Trophoblast cell (in vitro differentiated cells and primary cell): ENCODE data around the gene DIAPH3.
A peak's percentile ranks its signal among the peaks of the same experiment; 100 is the strongest.

ENCODE experiments used
- DNase-seq, 2 donors: peaks; one replicate each; pipeline ENCODE4 v3.0.0-alpha.2; 2016
- H2AFZ ChIP-seq: 2 replicates; pipeline ENCODE4 v1.6.1; 2013; ENCODE audit warnings: low read length, moderate library complexity, mild to moderate bottlenecking; ENCODE audit not compliant: insufficient read depth, poor library complexity
- H2AK5ac ChIP-seq: 2 replicates; pipeline ENCODE4 v1.6.1; 2013; ENCODE audit warnings: mild to moderate bottlenecking, low read length
- H2BK120ac ChIP-seq: 2 replicates; pipeline ENCODE4 v1.6.1; 2013; ENCODE audit warnings: low read length, mild to moderate bottlenecking, moderate library complexity; ENCODE audit not compliant: insufficient read depth, poor library complexity
- H2BK12ac ChIP-seq: 2 replicates; pipeline ENCODE4 v1.6.1; 2013; ENCODE audit warnings: mild to moderate bottlenecking, low read length, moderate library complexity
- H2BK5ac ChIP-seq: 2 replicates; pipeline ENCODE4 v1.6.1; 2013; ENCODE audit warnings: low read length, low read depth, moderate library complexity, mild to moderate bottlenecking; ENCODE audit not compliant: poor library complexity
- H3K14ac ChIP-seq: 2 replicates; pipeline ENCODE4 v1.6.1; 2013; ENCODE audit warnings: mild to moderate bottlenecking, low read length
- H3K18ac ChIP-seq: 2 replicates; pipeline ENCODE4 v1.6.1; 2013; ENCODE audit warnings: mild to moderate bottlenecking, low read length
- H3K23ac ChIP-seq: 2 replicates; pipeline ENCODE4 v1.6.1; 2013; ENCODE audit warnings: low read length
- H3K27ac ChIP-seq: 2 replicates; pipeline ENCODE4 v1.5.1; 2013; ENCODE audit warnings: low read depth, mild to moderate bottlenecking, inconsistent platforms, low read length, moderate library complexity
- H3K27me3 ChIP-seq: 2 replicates; pipeline ENCODE4 v1.6.1; 2013; ENCODE audit warnings: inconsistent platforms, mild to moderate bottlenecking, low read length, moderate library complexity; ENCODE audit not compliant: insufficient read depth
- H3K36me3 ChIP-seq, 2 experiments: 1 replicate in 1 of 2; 2 replicates in 1 of 2; pipeline ENCODE4 v1.6.1; 2013; ENCODE audit warnings: low read length in 2 of 2, mild to moderate bottlenecking in 2 of 2, moderate library complexity in 1 of 2; ENCODE audit not compliant: insufficient read depth in 2 of 2, control insufficient read depth in 1 of 2
- H3K4ac ChIP-seq: 2 replicates; pipeline ENCODE4 v1.6.1; 2013; ENCODE audit warnings: low read depth, mild to moderate bottlenecking, low read length, moderate library complexity
- H3K4me1 ChIP-seq, 2 experiments: 1 replicate in 1 of 2; 2 replicates in 1 of 2; pipeline ENCODE4 v1.6.1; 2013; ENCODE audit warnings: low read length in 2 of 2, mild to moderate bottlenecking in 2 of 2, moderate library complexity in 1 of 2; ENCODE audit not compliant: insufficient read depth in 2 of 2, control insufficient read depth in 1 of 2
- H3K4me2 ChIP-seq: 2 replicates; pipeline ENCODE4 v1.6.1; 2013; ENCODE audit warnings: inconsistent platforms, mild to moderate bottlenecking, low read length, moderate library complexity
- H3K4me3 ChIP-seq: 2 replicates; pipeline ENCODE4 v1.5.1; 2013; ENCODE audit warnings: mild to moderate bottlenecking, low read depth, low read length, inconsistent platforms
- H3K79me1 ChIP-seq: one replicate; pipeline ENCODE4 v1.6.1; 2013; ENCODE audit warnings: low read length
- H3K79me2 ChIP-seq: 2 replicates; pipeline ENCODE4 v1.6.1; 2013; ENCODE audit warnings: low read length, mild to moderate bottlenecking; ENCODE audit not compliant: control insufficient read depth, insufficient read depth, poor library complexity
- H3K9ac ChIP-seq: 2 replicates; pipeline ENCODE4 v1.6.1; 2013; ENCODE audit warnings: mild to moderate bottlenecking, low read length
- H3K9me3 ChIP-seq: 2 replicates; pipeline ENCODE4 v1.6.1; 2013; ENCODE audit warnings: low read depth, mild to moderate bottlenecking, control low read depth, inconsistent platforms, low read length; ENCODE audit not compliant: insufficient read depth
- H4K12ac ChIP-seq: 2 replicates; pipeline ENCODE4 v1.6.1; 2013; ENCODE audit warnings: low read depth, mild to moderate bottlenecking, low read length, moderate library complexity
- H4K8ac ChIP-seq: 2 replicates; pipeline ENCODE4 v1.6.1; 2013; ENCODE audit warnings: low read depth, mild to moderate bottlenecking, low read length, moderate library complexity
- H4K91ac ChIP-seq: one replicate; pipeline ENCODE4 v1.6.1; 2013; ENCODE audit warnings: low read depth, mild to moderate bottlenecking, low read length, moderate library complexity
- WGBS: extraction: QIAGEN DNeasy Blood & Tissue Kit; methylation state at CpG from one replicate; pipeline ENCODE4 v1.1.7; 2013; ENCODE audit warnings: missing lambda C conversion rate; ENCODE audit not compliant: insufficient read length, insufficient coverage; ENCODE audit errors: extremely low coverage; 5-methylcytosine and 5-hydroxymethylcytosine counted together

The DIAPH3 gene

DNA sequence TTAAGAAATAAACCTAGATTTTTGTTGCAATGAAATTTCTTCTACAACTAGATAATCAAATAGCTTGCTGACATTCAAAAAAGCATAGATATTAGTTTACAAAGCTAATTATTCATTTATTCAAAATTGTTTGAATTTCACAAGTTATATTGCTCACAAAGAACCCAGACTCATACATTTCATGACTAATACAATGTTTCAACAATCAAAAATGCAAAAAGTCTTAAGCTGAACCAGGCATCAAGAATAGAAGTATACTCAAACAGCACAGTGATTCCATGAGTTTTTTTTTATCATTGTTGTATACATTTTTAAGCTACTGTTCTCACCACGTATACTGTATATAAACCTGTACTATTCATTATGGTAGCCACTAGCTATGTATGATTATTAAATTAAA, 51.0 kb downstream of the DIAPH3 start:
- Histone ChIP-seq H2AK5ac (no peak overlapping the region), H3K79me1 (no peaks in the 10 kb centered on the region), H3K79me2 (no peaks in the 10 kb centered on the region), H3K27ac (no peak overlapping the region), H3K23ac (no peak overlapping the region), H3K9me3 (no peaks in the 10 kb centered on the region), H4K12ac (no peak overlapping the region), H3K27me3 (no peaks in the 10 kb centered on the region), H2BK120ac (no peak overlapping the region), H3K18ac (no peak overlapping the region), H3K4me3 (no peak overlapping the region), H3K14ac (no peak overlapping the region), H2BK12ac (no peak overlapping the region), H4K91ac (no peak overlapping the region), H3K9ac (no peak overlapping the region), H3K36me3 (peaks cover 3 to 5% of the 10 kb centered on the region in 2 experiments), H3K4ac (no peak overlapping the region), H2AFZ (no peak overlapping the region), H2BK5ac (no peak overlapping the region), H4K8ac (no peak overlapping the region), H3K4me1 (no peaks in the 10 kb centered on the region), H3K4me2 (no peak overlapping the region)
- WGBS = no CpG with 5 or more reads among the region's 1 CpG
- DNase-seq = peak in 1 of 2 donors; percentile 2

- Histone ChIP-seq H3K4ac (no peak overlapping the region), H3K4me2 (no peak overlapping the region), H3K9ac (no peak overlapping the region), H3K79me2 (no peaks in the 10 kb centered on the region), H3K9me3 (no peaks in the 10 kb centered on the region), H2AFZ (no peak overlapping the region), H3K4me1 (no peaks in the 10 kb centered on the region), H3K27ac (no peak overlapping the region), H3K18ac (no peak overlapping the region), H3K79me1 (no peaks in the 10 kb centered on the region), H2BK5ac (no peak overlapping the region), H2BK120ac (no peak overlapping the region), H4K91ac (no peak overlapping the region), H2BK12ac (no peak overlapping the region), H3K4me3 (no peak overlapping the region), H2AK5ac (no peak overlapping the region), H3K14ac (no peak overlapping the region), H4K8ac (no peak overlapping the region), H3K27me3 (no peaks in the 10 kb centered on the region), H4K12ac (no peak overlapping the region), H3K23ac (no peak overlapping the region), H3K36me3 (peaks cover 3 to 5% of the 10 kb centered on the region in 2 experiments)
- WGBS = no CpG with 5 or more reads among the region's 3 CpGs
- peak in 1 of 2 donors; percentile 79 for DNase-seq
These were observed 52.0 kb downstream of the DIAPH3 start for GRCh38 chr13:60111691-60112090.

DNA sequence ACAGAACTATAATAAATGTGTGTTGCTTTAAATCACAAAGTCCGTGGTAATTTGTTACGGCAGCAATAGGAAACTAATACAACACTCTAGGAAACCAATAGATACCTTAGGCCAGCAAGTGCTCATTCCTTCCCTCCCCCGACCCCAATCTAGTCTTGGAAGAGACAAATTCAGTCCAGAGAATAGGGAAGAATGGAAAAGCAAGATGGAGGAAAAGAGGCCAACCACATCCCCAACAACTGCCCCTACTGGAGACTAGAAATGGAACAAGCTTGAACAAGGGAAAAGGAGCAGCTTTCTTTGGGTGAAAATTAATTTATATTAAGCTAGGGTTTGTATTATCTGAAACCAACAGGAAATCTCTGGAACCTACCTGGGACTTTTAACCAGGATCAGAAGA, 54.4 kb downstream of the DIAPH3 start:
- no peak overlapping the region for H2BK5ac ChIP-seq
- no CpG with 5 or more reads among the region's 3 CpGs for WGBS
- no peak overlapping the region for H3K4me2 ChIP-seq
- no peak overlapping the region for H4K8ac ChIP-seq
- H3K4me1 ChIP-seq = no peaks in the 10 kb centered on the region
- H3K18ac ChIP-seq = no peak overlapping the region
- no peak overlapping the region for H2AK5ac ChIP-seq
- no peak overlapping the region for H2BK120ac ChIP-seq
- no peak overlapping the region for H3K9ac ChIP-seq
- no peak overlapping the region for H3K14ac ChIP-seq
- H3K9me3 ChIP-seq = no peaks in the 10 kb centered on the region
- DNase-seq = no peak
- no peak overlapping the region for H2BK12ac ChIP-seq
- peaks cover 3 to 5% of the 10 kb centered on the region in 2 experiments for H3K36me3 ChIP-seq
- no peak overlapping the region for H3K4me3 ChIP-seq
- H3K27ac ChIP-seq = no peak overlapping the region
- no peak overlapping the region for H2AFZ ChIP-seq
- no peak overlapping the region for H3K4ac ChIP-seq
- H4K91ac ChIP-seq = no peak overlapping the region
- H3K23ac ChIP-seq = no peak overlapping the region
- H3K79me2 ChIP-seq = no peaks in the 10 kb centered on the region
- no peak overlapping the region for H4K12ac ChIP-seq
- no peaks in the 10 kb centered on the region for H3K79me1 ChIP-seq
- H3K27me3 ChIP-seq = no peaks in the 10 kb centered on the region

GRCh38 chr13:60108589-60108988, 55.1 kb downstream of the DIAPH3 start:
- no peaks in the 10 kb centered on the region for H3K9me3 ChIP-seq
- H3K18ac ChIP-seq = no peak overlapping the region
- H2AK5ac ChIP-seq = no peak overlapping the region
- no peak overlapping the region for H3K23ac ChIP-seq
- H4K8ac ChIP-seq = no peak overlapping the region
- H3K4me2 ChIP-seq = no peak overlapping the region
- peaks cover 3 to 5% of the 10 kb centered on the region in 2 experiments for H3K36me3 ChIP-seq
- H3K14ac ChIP-seq = no peak overlapping the region
- WGBS = no CpG with 5 or more reads among the region's 2 CpGs
- no peak for DNase-seq
- no peak overlapping the region for H3K4me3 ChIP-seq
- H4K91ac ChIP-seq = no peak overlapping the region
- no peak overlapping the region for H3K27ac ChIP-seq
- H3K4me1 ChIP-seq = no peaks in the 10 kb centered on the region
- H3K27me3 ChIP-seq = no peaks in the 10 kb centered on the region
- H3K79me2 ChIP-seq = no peaks in the 10 kb centered on the region
- no peak overlapping the region for H2BK5ac ChIP-seq
- H3K79me1 ChIP-seq = no peaks in the 10 kb centered on the region
- no peak overlapping the region for H2BK120ac ChIP-seq
- H3K9ac ChIP-seq = no peak overlapping the region
- H2BK12ac ChIP-seq = no peak overlapping the region
- no peak overlapping the region for H4K12ac ChIP-seq
- no peak overlapping the region for H3K4ac ChIP-seq
- no peak overlapping the region for H2AFZ ChIP-seq
